Karpas-422 (cell line): ENCODE results near the gene WRAP53. TPM values are rescaled to one million over a fixed set of nuclear protein-coding genes. Genes with fewer than 3 reads are reported as not detected.

ENCODE experiments used
- DNase-seq: peaks from one replicate; pipeline ENCODE4 v3.0.0-alpha.2; 2015
- H2AFZ ChIP-seq: fragments of 200-600 bp; sonication (generic); 2 replicates; pipeline ENCODE4 v1.6.1; 2014; ENCODE audit warnings: antibody characterized with exemption, low read length, mixed read lengths
- H3K27ac ChIP-seq: fragments of 200-600 bp; sonication (generic); 2 replicates; pipeline ENCODE4 v1.5.1; 2014; ENCODE audit warnings: mild to moderate bottlenecking, low read length, moderate library complexity
- H3K27me3 ChIP-seq: fragments of 200-600 bp; sonication (generic); 2 replicates; pipeline ENCODE4 v1.6.1; 2014; ENCODE audit warnings: low read length, mixed read lengths
- H3K36me3 ChIP-seq: fragments of 200-600 bp; sonication (generic); 2 replicates; pipeline ENCODE4 v1.6.1; 2014; ENCODE audit warnings: low read length, mixed read lengths; ENCODE audit not compliant: insufficient read depth
- H3K4me1 ChIP-seq: fragments of 200-600 bp; sonication (generic); 2 replicates; pipeline ENCODE4 v1.6.1; 2014; ENCODE audit warnings: mild to moderate bottlenecking, low read length, mixed read lengths
- H3K4me2 ChIP-seq: fragments of 200-600 bp; sonication (generic); 2 replicates; pipeline ENCODE4 v1.6.1; 2014; ENCODE audit warnings: low read length, low read depth, mild to moderate bottlenecking; ENCODE audit not compliant: poor library complexity, severe bottlenecking
- H3K4me3 ChIP-seq: fragments of 200-600 bp; sonication (generic); 2 replicates; pipeline ENCODE4 v1.5.1; 2014; ENCODE audit warnings: mild to moderate bottlenecking, antibody characterized with exemption, low read length, mixed read lengths
- H3K79me2 ChIP-seq: fragments of 200-600 bp; sonication (generic); 2 replicates; pipeline ENCODE4 v1.6.1; 2014; ENCODE audit warnings: mild to moderate bottlenecking, low read length, mixed read lengths
- H3K9ac ChIP-seq: fragments of 200-600 bp; sonication (generic); 2 replicates; pipeline ENCODE4 v1.6.0; 2014; ENCODE audit warnings: low read length
- H3K9me2 ChIP-seq: fragments of 200-600 bp; sonication (generic), shearing (Covaris generic); replicated peaks from 2 replicates; pipeline ENCODE4 v1.6.0; 2014; ENCODE audit warnings: mild to moderate bottlenecking, low read length, moderate library complexity; ENCODE audit not compliant: insufficient read depth
- H3K9me3 ChIP-seq: fragments of 300-700, 200-600 bp; sonication (generic); 2 replicates; pipeline ENCODE4 v1.6.1; 2014; ENCODE audit warnings: low read length, mixed read lengths
- H4K20me1 ChIP-seq: fragments of 200-600 bp; sonication (generic); 2 replicates; pipeline ENCODE4 v1.6.1; 2014; ENCODE audit warnings: mild to moderate bottlenecking, antibody characterized with exemption, low read length, low read depth; ENCODE audit not compliant: insufficient read depth
- total RNA-seq: library from RNA; depleted of rRNA; stranded (reverse); fragments of >200 nt; shearing (Covaris generic); gene quantifications from 2 replicates; pipeline ENCODE4 v1.2.3, GENCODE V29; 2014; ENCODE audit warnings: low replicate concordance

WRAP53 gene
- total RNA-seq, 1 experiment from 2014 or later, result 10.4 TPM

DNA sequence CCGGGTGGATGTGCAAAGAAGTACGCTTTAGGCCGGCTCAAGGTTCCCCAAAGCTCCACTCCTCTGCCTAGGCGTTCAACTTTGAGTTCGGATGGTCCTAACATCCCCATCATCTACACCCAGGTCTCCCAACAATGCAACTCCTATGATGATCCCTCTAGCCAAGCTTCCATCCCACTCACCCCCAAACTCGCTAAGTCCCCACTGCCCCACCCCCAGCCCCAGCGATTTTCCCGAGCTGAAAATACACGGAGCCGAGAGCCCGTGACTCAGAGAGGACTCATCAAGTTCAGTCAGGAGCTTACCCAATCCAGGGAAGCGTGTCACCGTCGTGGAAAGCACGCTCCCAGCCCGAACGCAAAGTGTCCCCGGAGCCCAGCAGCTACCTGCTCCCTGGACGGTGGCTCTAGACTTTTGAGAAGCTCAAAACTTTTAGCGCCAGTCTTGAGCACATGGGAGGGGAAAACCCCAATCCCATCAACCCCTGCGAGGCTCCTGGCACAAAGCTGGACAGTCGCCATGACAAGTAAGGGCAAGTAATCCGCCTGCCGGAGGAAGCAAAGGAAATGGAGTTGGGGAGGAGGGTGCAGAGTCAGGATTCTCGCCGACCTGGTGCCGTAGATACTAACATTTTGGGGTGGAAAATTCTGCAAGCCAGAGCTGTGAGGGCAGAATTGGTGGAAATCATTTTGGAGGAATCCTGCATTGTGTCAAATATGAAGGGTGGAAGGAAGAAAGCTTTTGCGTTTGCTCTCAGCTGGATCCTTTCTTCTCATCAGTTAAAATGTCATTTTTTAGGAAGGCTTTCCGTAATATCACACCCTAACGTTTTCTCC is 987 bp upstream of the WRAP53 start, which contains the start of gene TP53:
Gene TP53 (minus strand): TSS at position 419 of the 836 bp plus-strand sequence. CDS start 10,896 bp downstream, outside the sequence.
- H3K36me3 ChIP-seq, result peaks cover 15% of the 10 kb centered on the region
- peak within 1 kb of the TSS; percentile 62; the same call in 1 of the 2 replicates for H2AFZ ChIP-seq
- H3K9me2 ChIP-seq, result no peaks in the 10 kb centered on the region
- H3K4me3 ChIP-seq, result peak within 1 kb of the TSS; percentile 93
- H4K20me1 ChIP-seq, result peaks cover 20% of the 10 kb centered on the region
- peaks cover 27% of the 10 kb centered on the region for H3K4me1 ChIP-seq
- peak within 1 kb of the TSS; percentile 94 for H3K27ac ChIP-seq
- H3K9me3 ChIP-seq, result no peaks in the 10 kb centered on the region
- peak; percentile 96 for DNase-seq
- H3K27me3 ChIP-seq, result no peaks in the 10 kb centered on the region
- H3K4me2 ChIP-seq, result peak within 1 kb of the TSS; percentile 97
- peak within 1 kb of the TSS; percentile 96 for H3K9ac ChIP-seq
- peaks cover 59% of the 10 kb centered on the region for H3K79me2 ChIP-seq

DNA sequence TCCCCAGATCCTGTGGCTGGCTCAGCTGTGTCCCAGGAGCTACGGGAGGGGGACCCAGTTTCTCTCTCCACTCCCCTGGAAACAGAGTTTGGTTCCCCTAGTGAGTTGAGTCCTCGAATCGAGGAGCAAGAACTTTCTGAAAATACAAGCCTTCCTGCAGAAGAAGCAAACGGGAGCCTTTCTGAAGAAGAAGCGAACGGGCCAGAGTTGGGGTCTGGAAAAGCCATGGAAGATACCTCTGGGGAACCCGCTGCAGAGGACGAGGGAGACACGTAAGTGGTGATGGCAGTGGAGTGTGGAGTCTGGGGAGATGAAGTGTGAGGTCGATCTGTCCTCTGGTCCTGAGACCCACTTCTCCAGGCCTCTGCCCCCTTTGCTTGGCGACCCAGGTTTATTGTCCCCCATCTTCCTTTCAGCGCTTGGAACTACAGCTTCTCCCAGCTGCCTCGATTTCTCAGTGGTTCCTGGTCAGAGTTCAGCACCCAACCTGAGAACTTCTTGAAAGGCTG is 585 bp downstream of the WRAP53 start:
- Histone ChIP-seq H3K4me3 (peak overlapping the region; percentile 92), H2AFZ (peak overlapping the region; percentile 62; the same call in 1 of the 2 replicates)

DNA sequence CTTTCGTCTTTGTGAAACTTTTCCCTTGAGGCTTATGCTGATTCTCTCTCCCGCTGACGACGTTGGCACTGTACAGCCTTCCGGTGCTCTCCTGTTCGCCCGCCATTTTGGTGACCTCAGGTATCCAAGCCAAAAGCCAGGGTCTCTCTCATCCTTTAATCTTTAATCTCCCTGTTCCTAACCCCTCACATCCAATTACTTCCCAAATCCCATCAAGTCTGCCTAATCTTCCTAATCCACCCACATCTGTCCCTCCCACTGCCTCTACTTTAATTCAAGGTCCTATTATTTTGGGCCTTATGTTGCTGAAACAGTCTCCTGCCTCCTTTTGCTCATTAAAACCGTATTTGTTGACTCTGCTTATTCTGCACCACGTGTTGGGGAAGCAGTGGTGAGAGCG is 7.3 kb downstream of the WRAP53 start:
- DNase-seq, result no peak
- H3K27me3 ChIP-seq, result no peaks in the 10 kb centered on the region
- no peak overlapping the region for H3K4me2 ChIP-seq
- no peaks in the 10 kb centered on the region for H3K79me2 ChIP-seq
- no peaks in the 10 kb centered on the region for H3K9me2 ChIP-seq
- H2AFZ ChIP-seq, result no peak overlapping the region
- no peak overlapping the region for H3K9ac ChIP-seq
- no peaks in the 10 kb centered on the region for H3K4me1 ChIP-seq
- H3K9me3 ChIP-seq, result no peaks in the 10 kb centered on the region
- no peak overlapping the region for H3K4me3 ChIP-seq
- no peak overlapping the region for H3K27ac ChIP-seq
- no peaks in the 10 kb centered on the region for H4K20me1 ChIP-seq
- H3K36me3 ChIP-seq, result no peaks in the 10 kb centered on the region

More for the DNA sequence above, 585 bp downstream of the WRAP53 start:
- H3K79me2 ChIP-seq, result peaks cover 46% of the 10 kb centered on the region
- peak overlapping the region; percentile 97 for H3K4me2 ChIP-seq
- peaks cover 18% of the 10 kb centered on the region for H4K20me1 ChIP-seq
- H3K9me3 ChIP-seq, result no peaks in the 10 kb centered on the region
- H3K9me2 ChIP-seq, result no peaks in the 10 kb centered on the region
- no peak for DNase-seq
- no peaks in the 10 kb centered on the region for H3K27me3 ChIP-seq
- H3K36me3 ChIP-seq, result peaks cover 13% of the 10 kb centered on the region
- peak overlapping the region; percentile 5; the same call in 1 of the 2 replicates for H3K27ac ChIP-seq
- H3K4me1 ChIP-seq, result peaks cover 27% of the 10 kb centered on the region
- H3K9ac ChIP-seq, result peak overlapping the region; percentile 93

DNA sequence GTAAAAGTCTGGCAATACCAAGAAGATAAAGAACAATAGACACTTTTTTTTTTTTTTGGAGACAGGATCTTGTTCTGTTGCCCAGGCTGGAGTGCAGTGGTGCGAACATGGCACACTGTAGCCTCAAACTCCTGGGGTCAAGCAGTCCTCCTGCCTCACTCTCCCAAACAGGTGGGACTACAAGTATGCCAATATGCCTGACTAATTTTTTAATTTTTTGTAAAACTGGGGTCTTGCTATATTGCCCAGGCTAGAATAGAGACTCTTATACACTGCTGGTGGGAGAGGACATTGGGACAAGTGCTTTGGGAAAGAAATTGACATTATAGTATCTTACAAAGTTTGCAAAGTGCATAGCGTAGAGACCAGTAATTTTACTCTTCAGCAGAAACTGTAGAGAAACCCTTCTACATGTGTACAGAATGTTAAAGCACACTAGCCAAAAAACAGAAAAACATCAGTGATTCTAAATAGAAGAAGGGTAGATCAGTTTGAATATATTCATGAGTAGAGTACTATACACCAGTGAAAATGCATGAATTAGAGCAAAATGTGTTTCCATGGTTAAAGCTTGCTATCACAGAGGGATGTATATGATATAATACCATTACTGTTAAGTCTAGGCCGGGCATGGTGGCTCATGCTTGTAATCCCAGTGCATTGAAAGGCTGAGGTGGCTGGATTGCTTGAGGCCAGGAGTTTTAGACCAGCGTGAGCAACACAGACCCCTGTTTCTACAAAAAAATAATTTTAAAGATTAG is 9.7 kb downstream of the WRAP53 start:
- Histone ChIP-seq H2AFZ (no peak overlapping the region), H3K27me3 (no peaks in the 10 kb centered on the region), H3K9ac (no peak overlapping the region), H4K20me1 (no peaks in the 10 kb centered on the region), H3K4me3 (no peak overlapping the region), H3K9me2 (no peaks in the 10 kb centered on the region), H3K36me3 (no peaks in the 10 kb centered on the region), H3K9me3 (no peaks in the 10 kb centered on the region), H3K4me2 (no peak overlapping the region), H3K79me2 (no peaks in the 10 kb centered on the region), H3K27ac (no peak overlapping the region), H3K4me1 (no peaks in the 10 kb centered on the region)
- DNase-seq, result no peak

DNA sequence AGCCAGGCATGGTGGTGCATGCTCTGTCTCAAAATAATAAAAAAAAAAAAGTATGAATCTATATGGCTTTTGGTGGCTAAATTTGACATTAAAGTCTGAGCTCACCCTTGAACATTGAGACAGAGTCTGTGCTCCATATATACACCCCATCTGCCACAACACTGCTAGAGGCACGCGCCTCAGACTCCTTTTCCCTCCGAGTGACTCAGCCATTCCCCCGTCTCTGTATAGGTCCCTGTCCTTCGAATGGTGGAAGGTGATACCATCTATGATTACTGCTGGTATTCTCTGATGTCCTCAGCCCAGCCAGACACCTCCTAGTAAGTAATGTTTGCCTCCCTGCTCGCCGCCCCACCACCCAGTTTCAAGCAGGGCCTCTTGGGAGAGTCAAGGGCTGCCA is 12.2 kb downstream of the WRAP53 start:
- H3K9me2 ChIP-seq, result no peaks in the 10 kb centered on the region
- H3K9me3 ChIP-seq, result no peaks in the 10 kb centered on the region
- H3K9ac ChIP-seq, result no peak overlapping the region
- no peak for DNase-seq
- H3K27ac ChIP-seq, result no peak overlapping the region
- H3K4me1 ChIP-seq, result no peaks in the 10 kb centered on the region
- H3K27me3 ChIP-seq, result no peaks in the 10 kb centered on the region
- H3K4me3 ChIP-seq, result no peak overlapping the region
- H4K20me1 ChIP-seq, result no peaks in the 10 kb centered on the region
- H3K36me3 ChIP-seq, result no peaks in the 10 kb centered on the region
- H2AFZ ChIP-seq, result no peak overlapping the region
- no peak overlapping the region for H3K4me2 ChIP-seq
- H3K79me2 ChIP-seq, result no peaks in the 10 kb centered on the region

DNA sequence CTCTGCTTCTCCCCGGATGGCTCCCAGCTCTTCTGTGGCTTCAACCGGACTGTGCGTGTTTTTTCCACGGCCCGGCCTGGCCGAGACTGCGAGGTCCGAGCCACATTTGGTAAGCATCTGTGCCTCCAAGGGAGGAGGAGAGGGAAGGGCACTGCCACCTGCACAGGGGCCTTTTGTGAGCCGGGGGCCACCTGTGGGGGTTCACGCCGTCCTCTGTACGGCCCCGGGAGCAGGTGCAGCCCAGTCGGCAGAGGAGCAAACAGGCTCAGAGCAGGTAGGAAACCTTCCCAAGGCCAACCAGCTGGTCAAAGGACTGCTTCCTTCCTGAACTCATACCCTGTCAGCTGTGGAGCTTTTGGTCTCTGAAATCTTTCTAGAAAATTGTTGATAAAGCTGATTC is 13.4 kb downstream of the WRAP53 start:
- no peak overlapping the region for H3K4me2 ChIP-seq
- no peaks in the 10 kb centered on the region for H3K4me1 ChIP-seq
- no peak overlapping the region for H3K9ac ChIP-seq
- no peak overlapping the region for H3K27ac ChIP-seq
- H3K9me2 ChIP-seq, result no peaks in the 10 kb centered on the region
- H3K9me3 ChIP-seq, result no peaks in the 10 kb centered on the region
- no peaks in the 10 kb centered on the region for H3K36me3 ChIP-seq
- H3K79me2 ChIP-seq, result no peaks in the 10 kb centered on the region
- no peaks in the 10 kb centered on the region for H4K20me1 ChIP-seq
- H3K27me3 ChIP-seq, result no peaks in the 10 kb centered on the region
- no peak overlapping the region for H2AFZ ChIP-seq
- no peak for DNase-seq
- H3K4me3 ChIP-seq, result no peak overlapping the region

DNA sequence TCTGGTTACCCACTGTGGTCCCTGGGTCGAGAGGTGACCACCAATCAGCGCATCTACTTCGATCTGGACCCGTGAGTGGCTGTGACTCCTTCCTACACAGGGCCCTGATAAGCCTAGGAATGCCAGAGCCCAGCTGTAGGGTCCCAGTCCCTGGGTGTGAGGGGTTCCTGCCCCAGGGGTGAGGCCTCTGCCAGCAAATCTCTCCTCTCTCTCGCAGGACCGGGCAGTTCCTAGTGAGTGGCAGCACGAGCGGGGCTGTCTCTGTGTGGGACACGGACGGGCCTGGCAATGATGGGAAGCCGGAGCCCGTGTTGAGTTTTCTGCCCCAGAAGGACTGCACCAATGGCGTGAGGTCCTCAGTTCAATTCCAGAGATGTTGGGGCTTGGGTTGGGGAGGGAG is 14.5 kb downstream of the WRAP53 start:
- H3K4me3 ChIP-seq, result no peak overlapping the region
- no peaks in the 10 kb centered on the region for H4K20me1 ChIP-seq
- no peak overlapping the region for H3K4me2 ChIP-seq
- no peaks in the 10 kb centered on the region for H3K36me3 ChIP-seq
- DNase-seq, result no peak
- no peaks in the 10 kb centered on the region for H3K9me2 ChIP-seq
- H3K4me1 ChIP-seq, result no peaks in the 10 kb centered on the region
- H2AFZ ChIP-seq, result no peak overlapping the region
- H3K27ac ChIP-seq, result no peak overlapping the region
- H3K79me2 ChIP-seq, result no peaks in the 10 kb centered on the region
- no peaks in the 10 kb centered on the region for H3K27me3 ChIP-seq
- no peak overlapping the region for H3K9ac ChIP-seq
- H3K9me3 ChIP-seq, result no peaks in the 10 kb centered on the region
